ENCODE data around the gene SMARCAL1.

GRCh38 chr2:216424274-216424673, 12.0 kb downstream of the SMARCAL1 start:
- no peak for TF ChIP-seq CTCF (IDR thresholded peaks at IDR 0.05)
- no peak for TF ChIP-seq EP300 (IDR thresholded peaks at IDR 0.05)
